Endothelial cell of umbilical vein (primary cell): Measurements from ENCODE around the gene CENPVL3. TPM values are rescaled to one million over a fixed set of nuclear protein-coding genes. Genes with fewer than 3 reads are reported as not detected.

Experiments used
- BruUV-seq: library from RNA; stranded (reverse); fragments of 400-500 nt; replicated peaks from 2 replicates; lab custom pipeline; 2021; lab: Mats Ljungman, UMichigan
- CTCF ChIA-PET: fragments of 300-600, 350-600 bp; sonication (Branson Sonifier 250); formaldehyde crosslinking; loops from one replicate; lab custom pipeline; 2021; ENCODE audit warnings: antibody characterized with exemption, inconsistent platforms; lab: Charles Lee
- POLR2A ChIA-PET: fragments of 300-600, 350-600 bp; sonication (Branson Sonifier 250); formaldehyde crosslinking; loops from one replicate; lab custom pipeline; 2021; ENCODE audit warnings: antibody characterized with exemption, inconsistent platforms; lab: Charles Lee
- DNase-seq: peaks from one replicate; pipeline ENCODE4 v3.0.0-alpha.2; 2011; ENCODE audit warnings: low read depth, low spot score
- FAIRE-seq: peaks from 2 replicates; lab custom pipeline; 2011; peaks lifted over from hg19 to GRCh38; lab: Jason Lieb, UNC
- H2AFZ ChIP-seq: 2 replicates; pipeline ENCODE4 v1.6.0; 2012; ENCODE audit warnings: low read depth, low read length, control low read depth, inconsistent platforms
- H3K27ac ChIP-seq: 2 replicates; pipeline ENCODE4 v1.5.1; 2011; ENCODE audit warnings: low read depth, mild to moderate bottlenecking, control low read depth, low read length, moderate library complexity; ENCODE audit not compliant: insufficient read depth
- H3K27me3 ChIP-seq, 2 experiments: 2 replicates each; pipeline versions ENCODE4 v1.6.0 to v1.6.1; 2011; ENCODE audit warnings: low read length in 2 of 2, mixed read lengths in 1 of 2; ENCODE audit not compliant: control insufficient read depth in 2 of 2, insufficient read depth in 2 of 2
- H3K36me3 ChIP-seq, 2 experiments: 2 replicates in 1 of 2; 3 replicates in 1 of 2; pipeline ENCODE4 v1.5.1; 2011; ENCODE audit warnings: low read length in 2 of 2, mild to moderate bottlenecking in 1 of 2, moderate library complexity in 1 of 2; ENCODE audit not compliant: control insufficient read depth in 2 of 2, insufficient read depth in 2 of 2; ENCODE audit errors: extremely low read depth in 1 of 2
- H3K4me1 ChIP-seq: 3 replicates; pipeline ENCODE4 v1.5.1; 2011; ENCODE audit warnings: mild to moderate bottlenecking, low read length; ENCODE audit not compliant: control insufficient read depth, insufficient read depth; ENCODE audit errors: extremely low read depth
- H3K4me2 ChIP-seq: 2 replicates; pipeline ENCODE4 v1.6.1; 2011; ENCODE audit warnings: low read length, control low read depth, mixed read lengths; ENCODE audit not compliant: insufficient read depth
- H3K4me3 ChIP-seq, 3 experiments: fragments of 200-600 bp in 1 of 3; sonication (generic), shearing (Covaris generic) in 1 of 3; replicated peaks in 1 of 3; 2 replicates each; pipeline ENCODE4 v1.5.1; 2011 to 2016; ENCODE audit warnings: control low read depth in 3 of 3, low read length in 3 of 3, mild to moderate bottlenecking in 2 of 3, inconsistent platforms in 1 of 3, low read depth in 1 of 3, moderate library complexity in 1 of 3; ENCODE audit not compliant: insufficient read depth in 1 of 3
- H3K79me2 ChIP-seq: 2 replicates; pipeline ENCODE4 v1.6.0; 2012; ENCODE audit warnings: low read length, inconsistent platforms; ENCODE audit not compliant: control insufficient read depth, insufficient read depth
- H3K9ac ChIP-seq: replicated peaks from 2 replicates; pipeline ENCODE3; 2011; ENCODE audit warnings: low read length, control low read depth; ENCODE audit not compliant: insufficient read depth; ENCODE audit errors: extremely low read depth
- H3K9me1 ChIP-seq: replicated peaks from 3 replicates; pipeline ENCODE4 v1.6.0; 2011; ENCODE audit warnings: mild to moderate bottlenecking, low read length; ENCODE audit not compliant: control insufficient read depth, insufficient read depth; ENCODE audit errors: extremely low read depth
- H3K9me3 ChIP-seq: replicated peaks from 2 replicates; pipeline ENCODE4 v1.5.1; 2012; ENCODE audit warnings: low read length, inconsistent platforms; ENCODE audit not compliant: control insufficient read depth, insufficient read depth
- H4K20me1 ChIP-seq: replicated peaks from 2 replicates; pipeline ENCODE3; 2011; ENCODE audit warnings: mild to moderate bottlenecking, low read length; ENCODE audit not compliant: control insufficient read depth, insufficient read depth; ENCODE audit errors: extremely low read depth
- EZH2 ChIP-seq: IDR thresholded peaks from 2 replicates; pipeline ENCODE4 v1.6.1; 2012; ENCODE audit warnings: borderline replicate concordance, low read depth, mild to moderate bottlenecking, moderate library complexity, low read length, inconsistent platforms; ENCODE audit not compliant: severe bottlenecking
- FOS ChIP-seq: IDR thresholded peaks from 2 replicates; pipeline ENCODE4 v1.6.1; 2011; ENCODE audit warnings: mild to moderate bottlenecking, low read length, moderate library complexity, borderline replicate concordance; ENCODE audit not compliant: insufficient read depth
- GATA2 ChIP-seq: IDR thresholded peaks from 2 replicates; pipeline ENCODE4 v1.7.0; 2011; ENCODE audit warnings: low read depth, mild to moderate bottlenecking, moderate library complexity, mixed read lengths, low read length; ENCODE audit not compliant: insufficient read length, insufficient read depth
- JUN ChIP-seq: IDR thresholded peaks from 2 replicates; pipeline ENCODE4 v1.6.1; 2011; ENCODE audit warnings: borderline replicate concordance, low read depth; ENCODE audit not compliant: insufficient read length, insufficient read depth
- MYC ChIP-seq: IDR thresholded peaks from one replicate; pipeline ENCODE4 v1.6.1; 2011; ENCODE audit warnings: mild to moderate bottlenecking, low read depth, low read length
- POLR2A ChIP-seq: IDR thresholded peaks from 2 replicates; pipeline ENCODE4 v1.6.1; 2012; ENCODE audit warnings: low read depth, mild to moderate bottlenecking, control low read depth, low read length
- POLR2AphosphoS5 ChIP-seq: IDR thresholded peaks from 2 replicates; pipeline ENCODE4 v1.6.1; 2012; ENCODE audit warnings: low read depth, mild to moderate bottlenecking, control low read depth, low read length, moderate library complexity; ENCODE audit not compliant: insufficient read depth
- dilution Hi-C: fragments of 300-500 bp; cut with MboI; formaldehyde crosslinking; loops from one replicate; pipeline ENCODE4 v1.15.0; 2019; ENCODE audit warnings: low sequenced_read_pairs; ENCODE audit not compliant: extremely low pct_ligation_motif_present
- intact Hi-C: fragments of 100-400 bp; cut with micrococcal nuclease; formaldehyde crosslinking; loops from one replicate; pipeline ENCODE4 v1.10.0; 2022
- polyA plus RNA-seq, 4 experiments: library from polyadenylated mRNA; depleted of rRNA in 3 of 4; stranded (reverse) in 3 of 4; unstranded in 1 of 4; fragments of >200 nt; gene quantifications; 2 replicates each; pipeline versions ENCODE4 v1.2.1 to v1.2.3, GENCODE V29; 2011 to 2012; ENCODE audit warnings: missing spikeins in 1 of 4
- total RNA-seq: library from RNA; stranded (reverse); gene quantifications from 2 replicates; pipeline ENCODE4 v1.2.3, GENCODE V29; 2021
- TF ChIP-seq, protein P1 (sequence below): IDR thresholded peaks from 2 replicates; pipeline ENCODE4 v1.6.1; 2011; ENCODE audit not compliant: insufficient read depth, insufficient read length
- TF ChIP-seq, protein P2 (sequence below), 2 donors: IDR thresholded peaks; 1 replicate in 1 of 2; 2 replicates in 1 of 2; pipeline ENCODE4 v1.5.1; 2011; ENCODE audit warnings: low read length in 2 of 2, mild to moderate bottlenecking in 2 of 2, moderate library complexity in 2 of 2, control low read depth in 1 of 2, inconsistent platforms in 1 of 2, low read depth in 1 of 2; ENCODE audit not compliant: insufficient read depth in 1 of 2; ENCODE audit errors: extremely low read depth in 1 of 2

Gene CENPVL3
- total and polyA plus RNA-seq, 2 donors (not counting 3 experiments of a cell fraction or from before 2014, with no cell fraction given): not detected

DNA sequence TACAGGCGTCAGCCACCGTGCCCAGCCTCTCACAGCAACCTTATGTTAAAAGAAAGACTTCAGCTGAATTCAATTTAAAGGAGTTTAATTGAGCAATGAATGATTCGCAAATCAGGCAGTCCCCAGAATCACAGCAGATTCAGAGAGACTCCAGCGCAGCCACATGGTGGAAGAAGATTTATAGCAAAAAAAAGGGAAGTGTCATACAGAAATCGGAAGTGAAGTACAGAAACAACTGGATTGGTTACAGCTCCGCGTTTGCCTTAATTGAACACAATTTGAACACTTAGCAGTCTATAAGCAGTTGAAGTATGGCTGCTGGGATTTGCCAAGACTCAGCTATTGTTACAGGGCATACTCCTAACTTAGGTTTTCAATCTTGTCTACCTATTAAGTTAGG lies 19.8 kb downstream of the CENPVL3 start:
- BruUV-seq: no TSS peak
- no peaks in the 10 kb centered on the region for H3K9me3 ChIP-seq
- no peaks in the 10 kb centered on the region for H4K20me1 ChIP-seq
- no peaks in the 10 kb centered on the region for H3K79me2 ChIP-seq
- DNase-seq: no peak
- H3K4me1 ChIP-seq: no peaks in the 10 kb centered on the region
- TF ChIP-seq POLR2A: no peak
- TF ChIP-seq GATA2: no peak
- TF ChIP-seq EZH2: no peak
- TF ChIP-seq, protein P1, sequence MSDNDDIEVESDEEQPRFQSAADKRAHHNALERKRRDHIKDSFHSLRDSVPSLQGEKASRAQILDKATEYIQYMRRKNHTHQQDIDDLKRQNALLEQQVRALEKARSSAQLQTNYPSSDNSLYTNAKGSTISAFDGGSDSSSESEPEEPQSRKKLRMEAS: no peak
- TF ChIP-seq, protein P2, sequence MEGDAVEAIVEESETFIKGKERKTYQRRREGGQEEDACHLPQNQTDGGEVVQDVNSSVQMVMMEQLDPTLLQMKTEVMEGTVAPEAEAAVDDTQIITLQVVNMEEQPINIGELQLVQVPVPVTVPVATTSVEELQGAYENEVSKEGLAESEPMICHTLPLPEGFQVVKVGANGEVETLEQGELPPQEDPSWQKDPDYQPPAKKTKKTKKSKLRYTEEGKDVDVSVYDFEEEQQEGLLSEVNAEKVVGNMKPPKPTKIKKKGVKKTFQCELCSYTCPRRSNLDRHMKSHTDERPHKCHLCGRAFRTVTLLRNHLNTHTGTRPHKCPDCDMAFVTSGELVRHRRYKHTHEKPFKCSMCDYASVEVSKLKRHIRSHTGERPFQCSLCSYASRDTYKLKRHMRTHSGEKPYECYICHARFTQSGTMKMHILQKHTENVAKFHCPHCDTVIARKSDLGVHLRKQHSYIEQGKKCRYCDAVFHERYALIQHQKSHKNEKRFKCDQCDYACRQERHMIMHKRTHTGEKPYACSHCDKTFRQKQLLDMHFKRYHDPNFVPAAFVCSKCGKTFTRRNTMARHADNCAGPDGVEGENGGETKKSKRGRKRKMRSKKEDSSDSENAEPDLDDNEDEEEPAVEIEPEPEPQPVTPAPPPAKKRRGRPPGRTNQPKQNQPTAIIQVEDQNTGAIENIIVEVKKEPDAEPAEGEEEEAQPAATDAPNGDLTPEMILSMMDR (IDR thresholded peaks at IDR 0.05; ENCODE audit: extremely low read depth in 1 of 2, insufficient read depth in 1 of 2, low read depth in 1 of 2, low read length in 2 of 2): no peak
- no peak for TF ChIP-seq POLR2AphosphoS5
- TF ChIP-seq JUN: no peak
- no peak for TF ChIP-seq FOS
- TF ChIP-seq MYC: no peak
- FAIRE-seq: no peak
- no peak overlapping the region for H3K4me3 ChIP-seq
- H3K9ac ChIP-seq: no peak overlapping the region
- H3K27ac ChIP-seq: no peak overlapping the region
- no peaks in the 10 kb centered on the region for H3K36me3 ChIP-seq
- H3K27me3 ChIP-seq: no peaks in the 10 kb centered on the region
- H3K4me2 ChIP-seq: no peak overlapping the region
- dilution Hi-C loops (no loop called here), intact Hi-C loops (no loop called here)
- CTCF ChIA-PET: no interaction called here
- H2AFZ ChIP-seq: no peak overlapping the region
- no peaks in the 10 kb centered on the region for H3K9me1 ChIP-seq
- POLR2A ChIA-PET: no interaction called here
